ENCODE measurements around the gene CASR.

DNA sequence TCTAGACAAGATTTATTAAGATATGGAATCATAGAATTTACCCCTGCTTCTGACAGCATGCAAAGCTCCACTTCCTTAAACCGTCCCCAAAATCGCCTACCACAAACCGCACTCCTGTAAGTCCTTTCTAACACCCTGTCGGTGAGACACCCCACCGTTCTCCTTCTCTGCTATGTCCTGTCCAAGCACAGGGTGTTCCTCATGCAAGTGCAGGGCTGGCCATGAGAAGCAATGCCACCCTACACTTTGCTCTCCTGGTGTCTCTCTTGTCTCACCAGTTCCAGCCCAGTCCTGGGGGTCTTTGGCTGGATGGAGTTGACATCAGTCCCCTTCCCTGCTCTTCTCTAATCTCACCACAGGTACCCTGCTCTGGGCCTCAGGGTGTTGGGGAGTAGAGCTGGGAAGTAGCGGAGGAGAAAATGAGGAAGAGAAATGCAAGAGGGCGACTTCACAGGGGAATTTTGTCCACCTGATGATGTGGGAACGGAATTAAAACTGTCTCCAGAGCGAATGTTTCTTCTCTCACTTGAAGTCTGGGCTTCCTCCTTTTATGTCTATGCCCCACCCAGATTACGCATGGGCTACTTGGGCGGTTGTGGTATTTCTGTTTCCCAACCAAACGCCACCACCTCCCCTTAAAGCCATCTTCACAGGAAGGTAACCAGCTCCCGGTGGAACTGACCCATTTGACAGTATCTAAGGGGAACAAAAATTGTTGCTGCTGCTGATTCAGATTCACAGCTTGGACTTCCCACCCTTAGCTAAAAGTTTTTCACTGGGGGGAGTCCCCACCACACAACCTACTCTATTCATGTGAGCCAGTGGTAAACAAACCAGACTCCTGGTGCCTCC lies 49.9 kb downstream of the CASR start:
- TF ChIP-seq EP300 (IDR thresholded peaks at IDR 0.05; ENCODE audit: low read depth) (no peak), POLR2AphosphoS5 (IDR thresholded peaks at IDR 0.05) (no peak), POLR2A (IDR thresholded peaks at IDR 0.05) (no peak)
- TF ChIP-seq, protein P1, sequence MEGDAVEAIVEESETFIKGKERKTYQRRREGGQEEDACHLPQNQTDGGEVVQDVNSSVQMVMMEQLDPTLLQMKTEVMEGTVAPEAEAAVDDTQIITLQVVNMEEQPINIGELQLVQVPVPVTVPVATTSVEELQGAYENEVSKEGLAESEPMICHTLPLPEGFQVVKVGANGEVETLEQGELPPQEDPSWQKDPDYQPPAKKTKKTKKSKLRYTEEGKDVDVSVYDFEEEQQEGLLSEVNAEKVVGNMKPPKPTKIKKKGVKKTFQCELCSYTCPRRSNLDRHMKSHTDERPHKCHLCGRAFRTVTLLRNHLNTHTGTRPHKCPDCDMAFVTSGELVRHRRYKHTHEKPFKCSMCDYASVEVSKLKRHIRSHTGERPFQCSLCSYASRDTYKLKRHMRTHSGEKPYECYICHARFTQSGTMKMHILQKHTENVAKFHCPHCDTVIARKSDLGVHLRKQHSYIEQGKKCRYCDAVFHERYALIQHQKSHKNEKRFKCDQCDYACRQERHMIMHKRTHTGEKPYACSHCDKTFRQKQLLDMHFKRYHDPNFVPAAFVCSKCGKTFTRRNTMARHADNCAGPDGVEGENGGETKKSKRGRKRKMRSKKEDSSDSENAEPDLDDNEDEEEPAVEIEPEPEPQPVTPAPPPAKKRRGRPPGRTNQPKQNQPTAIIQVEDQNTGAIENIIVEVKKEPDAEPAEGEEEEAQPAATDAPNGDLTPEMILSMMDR (IDR thresholded peaks at IDR 0.05) = no peak

All from transverse colon (tissue), 4 donors.